GM10266 (cell line): Measurements from ENCODE around the gene SPATA1.

ENCODE experiments used
- DNase-seq: peaks from one replicate; pipeline ENCODE4 v3.0.0; 2012; ENCODE audit errors: extremely low spot score
- TF ChIP-seq, protein P1 (sequence below): IDR thresholded peaks from 2 replicates; pipeline ENCODE4 v1.5.1; 2012; ENCODE audit warnings: mild to moderate bottlenecking, low read depth; ENCODE audit not compliant: control insufficient read depth, insufficient read depth; ENCODE audit errors: missing control alignments

SPATA1 gene

DNA sequence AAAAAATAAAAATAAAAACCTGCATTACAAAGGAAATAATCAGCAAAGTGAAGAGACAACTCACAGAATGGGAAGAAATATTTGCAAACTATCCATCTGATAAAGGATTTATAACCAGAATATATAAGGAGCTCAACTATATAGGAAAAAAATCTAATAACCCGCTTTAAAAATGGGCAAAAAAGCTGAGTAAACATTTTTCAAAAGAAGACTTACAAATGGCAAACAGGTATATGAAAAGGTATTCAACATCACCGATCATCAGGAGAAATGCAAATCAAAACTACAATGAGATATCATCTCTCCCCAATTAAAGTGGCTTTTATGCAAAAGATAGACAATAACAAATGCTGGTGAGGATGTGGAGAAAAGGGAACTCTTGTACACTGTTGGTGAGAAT, 4.0 kb downstream of the SPATA1 start:
- TF ChIP-seq, protein P1, sequence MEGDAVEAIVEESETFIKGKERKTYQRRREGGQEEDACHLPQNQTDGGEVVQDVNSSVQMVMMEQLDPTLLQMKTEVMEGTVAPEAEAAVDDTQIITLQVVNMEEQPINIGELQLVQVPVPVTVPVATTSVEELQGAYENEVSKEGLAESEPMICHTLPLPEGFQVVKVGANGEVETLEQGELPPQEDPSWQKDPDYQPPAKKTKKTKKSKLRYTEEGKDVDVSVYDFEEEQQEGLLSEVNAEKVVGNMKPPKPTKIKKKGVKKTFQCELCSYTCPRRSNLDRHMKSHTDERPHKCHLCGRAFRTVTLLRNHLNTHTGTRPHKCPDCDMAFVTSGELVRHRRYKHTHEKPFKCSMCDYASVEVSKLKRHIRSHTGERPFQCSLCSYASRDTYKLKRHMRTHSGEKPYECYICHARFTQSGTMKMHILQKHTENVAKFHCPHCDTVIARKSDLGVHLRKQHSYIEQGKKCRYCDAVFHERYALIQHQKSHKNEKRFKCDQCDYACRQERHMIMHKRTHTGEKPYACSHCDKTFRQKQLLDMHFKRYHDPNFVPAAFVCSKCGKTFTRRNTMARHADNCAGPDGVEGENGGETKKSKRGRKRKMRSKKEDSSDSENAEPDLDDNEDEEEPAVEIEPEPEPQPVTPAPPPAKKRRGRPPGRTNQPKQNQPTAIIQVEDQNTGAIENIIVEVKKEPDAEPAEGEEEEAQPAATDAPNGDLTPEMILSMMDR: no peak
- no peak for DNase-seq

DNA sequence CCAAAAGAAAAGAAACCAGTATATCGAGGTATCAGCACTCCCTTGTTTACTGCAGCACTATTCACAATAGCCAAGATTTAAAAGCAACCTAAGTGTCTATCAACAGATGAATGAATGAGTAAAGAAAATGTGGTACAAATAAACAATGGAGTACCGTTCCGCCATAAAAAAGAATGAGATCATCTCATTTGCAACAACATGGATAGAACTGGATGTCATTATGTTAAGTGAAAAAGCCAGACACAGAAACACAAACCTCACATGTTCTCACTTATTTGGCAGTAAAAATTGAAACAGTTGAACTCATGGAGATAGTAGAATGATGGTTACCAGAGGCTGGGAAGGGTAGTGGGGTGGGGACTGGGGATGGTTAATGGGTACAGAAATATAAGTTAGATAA, 4.5 kb downstream of the SPATA1 start:
- DNase-seq: no peak
- TF ChIP-seq, protein P1: no peak

DNA sequence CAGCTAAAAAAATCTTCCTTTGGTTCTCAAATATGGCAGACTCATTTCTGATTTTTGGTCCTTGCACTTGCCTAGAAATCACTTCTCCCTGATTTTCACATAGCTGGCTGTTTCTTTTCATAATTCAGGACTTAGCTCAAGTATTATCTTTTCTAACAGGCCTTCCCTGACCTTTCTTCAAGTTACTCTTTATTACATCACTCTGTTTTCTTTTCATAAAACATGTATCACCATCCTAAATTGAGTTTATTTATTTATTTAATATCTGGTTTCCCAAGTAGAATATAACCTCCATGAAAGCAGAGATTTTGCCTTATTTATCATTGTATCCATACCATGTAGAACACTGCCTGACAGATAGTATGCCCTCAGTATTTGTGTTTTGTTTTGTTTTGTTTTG, 18.4 kb downstream of the SPATA1 start:
- TF ChIP-seq, protein P1: no peak
- no peak for DNase-seq

DNA sequence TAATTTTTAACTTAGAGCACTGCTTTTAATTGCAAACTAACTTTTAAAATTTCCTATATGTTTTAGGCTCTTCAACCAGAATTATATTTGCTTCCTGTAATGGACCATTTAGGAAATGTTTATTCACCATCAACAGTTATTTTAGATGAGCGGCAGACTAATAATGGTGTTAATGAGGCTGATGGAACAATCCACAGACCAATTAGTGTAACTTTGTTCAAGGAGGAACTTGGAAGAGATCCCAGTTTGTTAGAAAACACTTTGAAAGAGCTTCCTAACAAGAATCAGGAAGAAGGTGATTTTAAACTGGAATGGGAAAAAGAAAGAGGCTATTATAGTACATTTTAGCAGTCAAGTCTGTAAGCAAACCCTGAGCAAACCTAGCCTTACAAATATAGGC, 19.6 kb downstream of the SPATA1 start:
- TF ChIP-seq, protein P1: no peak
- DNase-seq: no peak

DNA sequence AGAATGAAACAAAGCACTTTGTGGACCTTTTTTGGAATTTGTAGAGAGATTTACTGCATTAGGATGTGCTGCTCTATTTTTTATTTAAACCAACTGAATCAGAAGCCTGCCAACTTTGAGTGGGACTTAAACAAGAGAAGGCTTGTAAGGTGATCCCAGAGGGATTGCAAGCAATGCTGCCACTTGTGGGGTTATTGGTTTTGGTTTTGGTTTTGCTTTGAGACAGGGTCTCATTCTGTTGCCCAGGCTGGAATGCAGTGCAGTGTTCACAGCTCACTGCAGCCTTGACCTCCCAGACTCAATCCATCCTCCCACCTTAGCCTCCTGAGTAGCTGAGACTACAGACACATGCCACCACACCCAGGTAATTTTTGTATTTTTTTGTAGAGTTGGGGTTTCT, 32.4 kb downstream of the SPATA1 start:
- DNase-seq: no peak
- TF ChIP-seq, protein P1: no peak

DNA sequence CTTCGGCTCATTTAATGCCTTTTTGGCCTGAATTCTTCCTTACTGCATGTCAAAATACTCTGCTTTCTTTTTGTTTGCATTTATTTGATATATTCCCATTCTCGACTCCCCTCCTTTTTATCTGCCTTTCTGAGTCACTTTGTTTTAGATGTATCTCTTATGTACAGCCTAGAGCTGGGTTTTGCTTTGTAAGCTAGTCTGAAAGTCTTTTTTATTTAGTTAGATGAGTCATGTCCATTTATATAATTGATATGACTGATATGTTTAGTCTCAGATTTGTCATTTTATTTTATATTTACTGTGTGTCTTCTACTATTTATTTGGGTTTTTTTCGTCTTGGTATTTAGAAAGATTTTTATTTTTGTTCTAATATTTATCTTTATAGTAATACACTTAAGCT, 33.8 kb downstream of the SPATA1 start:
- TF ChIP-seq, protein P1: no peak
- DNase-seq: no peak

DNA sequence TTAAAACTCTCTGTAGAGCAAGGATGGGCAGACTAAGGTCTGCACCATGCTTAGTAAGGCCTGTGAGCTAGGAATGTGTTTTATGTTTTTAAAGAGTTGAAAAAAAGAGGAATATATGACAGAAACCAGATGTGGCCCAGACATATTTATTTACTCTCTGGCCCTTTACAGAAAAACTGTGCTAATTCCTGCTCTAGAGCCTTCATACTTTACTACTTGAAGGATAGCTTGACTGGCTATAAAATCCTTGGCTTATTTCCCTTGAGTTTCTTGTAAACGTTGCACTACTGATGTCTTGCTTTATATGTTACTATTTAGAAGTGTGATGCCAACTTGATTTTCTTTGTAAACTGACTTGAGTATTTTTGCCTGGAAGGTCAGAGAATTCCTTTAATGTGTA, 34.6 kb downstream of the SPATA1 start:
- no peak for DNase-seq
- TF ChIP-seq, protein P1: no peak
